Ishikawa (cell line): Measurements from ENCODE around the gene MEF2B.
A peak's percentile ranks its signal among the peaks of the same experiment; 100 is the strongest.

Experiments
- CEBPB ChIP-seq: IDR thresholded peaks from 2 replicates; pipeline ENCODE4 v1.6.1; 2012
- CREB1 ChIP-seq: IDR thresholded peaks from 2 replicates; pipeline ENCODE4 v1.6.1; 2012; ENCODE audit warnings: low read depth
- EGR1 ChIP-seq: IDR thresholded peaks from 2 replicates; pipeline ENCODE4 v1.6.1; 2012
- EP300 ChIP-seq: IDR thresholded peaks from 2 replicates; pipeline ENCODE4 v1.6.1; 2012; ENCODE audit warnings: borderline replicate concordance
- FOXM1 ChIP-seq: IDR thresholded peaks from 2 replicates; pipeline ENCODE4 v1.6.1; 2012; ENCODE audit warnings: low read depth, borderline replicate concordance
- NFIC ChIP-seq: IDR thresholded peaks from 2 replicates; pipeline ENCODE4 v1.6.1; 2012
- RAD21 ChIP-seq: IDR thresholded peaks from 2 replicates; pipeline ENCODE4 v1.6.1; 2012; ENCODE audit warnings: low read depth
- TAF1 ChIP-seq: IDR thresholded peaks from 2 replicates; pipeline ENCODE4 v1.6.1; 2012; ENCODE audit warnings: low read depth, mild to moderate bottlenecking
- TCF12 ChIP-seq: IDR thresholded peaks from 2 replicates; pipeline ENCODE4 v1.6.1; 2012; ENCODE audit warnings: low read depth
- TEAD4 ChIP-seq: IDR thresholded peaks from 2 replicates; pipeline ENCODE4 v1.6.1; 2012
- YY1 ChIP-seq: IDR thresholded peaks from 2 replicates; pipeline ENCODE4 v1.6.1; 2012; ENCODE audit warnings: low read depth
- ZBTB7A ChIP-seq: IDR thresholded peaks from 2 replicates; pipeline ENCODE4 v1.6.1; 2012; ENCODE audit warnings: low read depth
- TF ChIP-seq, protein P1 (sequence below): IDR thresholded peaks from 2 replicates; pipeline ENCODE4 v1.6.1; 2012
- TF ChIP-seq, protein P2 (sequence below): IDR thresholded peaks from 2 replicates; pipeline ENCODE4 v1.6.1; 2012
- TF ChIP-seq, protein P3 (sequence below): IDR thresholded peaks from 2 replicates; pipeline ENCODE4 v1.6.1; 2012; ENCODE audit warnings: low read depth, mild to moderate bottlenecking

The MEF2B gene

DNA sequence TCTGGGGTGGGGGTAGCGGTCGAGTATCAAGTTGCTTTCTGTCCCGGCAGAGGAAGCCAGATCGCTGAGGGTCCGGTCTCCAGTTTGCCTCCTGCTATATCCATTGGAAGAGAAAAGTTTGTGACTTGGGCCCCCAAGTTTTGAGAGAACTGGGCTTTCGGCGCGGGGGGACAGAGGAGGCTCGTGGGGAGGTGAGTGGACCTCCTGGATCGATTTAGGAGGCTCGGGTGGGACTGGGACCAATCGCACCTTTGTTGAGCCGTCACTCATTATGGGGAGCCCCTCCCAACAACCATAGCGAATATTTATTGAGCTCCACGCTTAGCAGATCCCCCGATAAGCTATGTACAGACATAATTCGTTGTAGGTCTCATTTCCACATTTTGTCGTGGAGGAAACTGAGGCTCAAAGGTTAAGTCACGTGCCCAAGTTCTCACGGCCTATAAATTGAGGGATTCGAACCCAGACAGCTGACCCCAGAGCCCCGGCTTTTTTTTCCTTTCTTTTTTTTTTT lies 22.9 kb upstream of the MEF2B start:
- TF ChIP-seq, protein P1, sequence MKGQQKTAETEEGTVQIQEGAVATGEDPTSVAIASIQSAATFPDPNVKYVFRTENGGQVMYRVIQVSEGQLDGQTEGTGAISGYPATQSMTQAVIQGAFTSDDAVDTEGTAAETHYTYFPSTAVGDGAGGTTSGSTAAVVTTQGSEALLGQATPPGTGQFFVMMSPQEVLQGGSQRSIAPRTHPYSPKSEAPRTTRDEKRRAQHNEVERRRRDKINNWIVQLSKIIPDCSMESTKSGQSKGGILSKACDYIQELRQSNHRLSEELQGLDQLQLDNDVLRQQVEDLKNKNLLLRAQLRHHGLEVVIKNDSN, result peak; percentile 75
- TF ChIP-seq, protein P2, sequence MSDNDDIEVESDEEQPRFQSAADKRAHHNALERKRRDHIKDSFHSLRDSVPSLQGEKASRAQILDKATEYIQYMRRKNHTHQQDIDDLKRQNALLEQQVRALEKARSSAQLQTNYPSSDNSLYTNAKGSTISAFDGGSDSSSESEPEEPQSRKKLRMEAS, result peak; percentile 33; the same call in 1 of the 2 replicates
- no peak for TF ChIP-seq EGR1

DNA sequence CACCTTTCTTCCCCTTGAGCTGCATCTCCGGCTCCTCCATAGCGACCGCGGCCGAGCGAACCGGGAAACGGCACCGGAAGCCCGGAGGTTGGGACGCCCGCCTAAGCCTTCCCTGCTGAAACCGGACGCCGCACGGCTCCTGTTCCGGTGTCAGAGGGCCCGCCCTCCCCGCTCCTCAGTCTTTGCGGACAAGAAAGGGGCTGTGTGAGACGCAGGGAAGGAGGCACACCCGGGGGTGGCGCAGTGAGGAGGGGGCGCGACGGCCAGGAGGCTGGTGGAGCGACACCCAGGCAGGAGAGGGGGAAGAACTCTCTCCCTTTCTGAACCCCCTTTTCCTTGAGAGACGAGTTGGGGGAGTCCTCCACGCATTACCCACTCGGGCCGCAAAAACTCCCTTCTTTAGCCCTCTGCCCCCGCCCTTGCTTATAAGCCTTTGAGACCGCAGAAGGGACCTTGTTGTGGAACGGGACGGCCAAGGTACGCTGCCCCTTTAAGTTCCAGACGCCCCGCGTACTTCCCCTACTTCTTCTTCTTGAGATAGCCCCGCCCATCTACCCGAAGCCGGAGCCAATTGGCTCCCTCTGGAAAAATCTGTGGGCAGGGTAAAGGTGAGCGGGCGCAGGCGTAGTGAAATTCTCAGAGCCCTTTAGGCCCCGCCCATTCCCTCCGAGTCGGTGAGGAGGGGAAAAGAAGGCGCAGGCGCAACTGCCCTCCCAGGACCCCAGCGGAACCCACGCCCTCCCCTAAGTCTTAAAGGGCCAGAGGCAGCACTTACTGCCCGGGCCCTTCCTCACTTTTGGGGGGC lies 22.2 kb upstream of the MEF2B start, which contains the start of the genes BORCS8 and RFXANK:
TSS of gene BORCS8 (minus strand) at position 75 of the 805 bp plus-strand sequence. CDS start at position 40, 35 bp downstream.
TSS of gene RFXANK (plus strand) at position 181 of the 805 bp plus-strand sequence. CDS start 1,689 bp downstream, outside the sequence.
- TF ChIP-seq TAF1, result peak; percentile 98
- TF ChIP-seq, protein P3, sequence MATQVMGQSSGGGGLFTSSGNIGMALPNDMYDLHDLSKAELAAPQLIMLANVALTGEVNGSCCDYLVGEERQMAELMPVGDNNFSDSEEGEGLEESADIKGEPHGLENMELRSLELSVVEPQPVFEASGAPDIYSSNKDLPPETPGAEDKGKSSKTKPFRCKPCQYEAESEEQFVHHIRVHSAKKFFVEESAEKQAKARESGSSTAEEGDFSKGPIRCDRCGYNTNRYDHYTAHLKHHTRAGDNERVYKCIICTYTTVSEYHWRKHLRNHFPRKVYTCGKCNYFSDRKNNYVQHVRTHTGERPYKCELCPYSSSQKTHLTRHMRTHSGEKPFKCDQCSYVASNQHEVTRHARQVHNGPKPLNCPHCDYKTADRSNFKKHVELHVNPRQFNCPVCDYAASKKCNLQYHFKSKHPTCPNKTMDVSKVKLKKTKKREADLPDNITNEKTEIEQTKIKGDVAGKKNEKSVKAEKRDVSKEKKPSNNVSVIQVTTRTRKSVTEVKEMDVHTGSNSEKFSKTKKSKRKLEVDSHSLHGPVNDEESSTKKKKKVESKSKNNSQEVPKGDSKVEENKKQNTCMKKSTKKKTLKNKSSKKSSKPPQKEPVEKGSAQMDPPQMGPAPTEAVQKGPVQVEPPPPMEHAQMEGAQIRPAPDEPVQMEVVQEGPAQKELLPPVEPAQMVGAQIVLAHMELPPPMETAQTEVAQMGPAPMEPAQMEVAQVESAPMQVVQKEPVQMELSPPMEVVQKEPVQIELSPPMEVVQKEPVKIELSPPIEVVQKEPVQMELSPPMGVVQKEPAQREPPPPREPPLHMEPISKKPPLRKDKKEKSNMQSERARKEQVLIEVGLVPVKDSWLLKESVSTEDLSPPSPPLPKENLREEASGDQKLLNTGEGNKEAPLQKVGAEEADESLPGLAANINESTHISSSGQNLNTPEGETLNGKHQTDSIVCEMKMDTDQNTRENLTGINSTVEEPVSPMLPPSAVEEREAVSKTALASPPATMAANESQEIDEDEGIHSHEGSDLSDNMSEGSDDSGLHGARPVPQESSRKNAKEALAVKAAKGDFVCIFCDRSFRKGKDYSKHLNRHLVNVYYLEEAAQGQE, result no peak
- no peak for TF ChIP-seq CEBPB
- TF ChIP-seq EP300, result no peak
- TF ChIP-seq TCF12, result peak; percentile 56; the same call in 1 of the 2 replicates
- peak; percentile 85; the same call in 1 of the 2 replicates for TF ChIP-seq YY1
- TF ChIP-seq, protein P1, result peak; percentile 30; the same call in 1 of the 2 replicates
- no peak for TF ChIP-seq TEAD4
- TF ChIP-seq NFIC, result no peak
- TF ChIP-seq, protein P2, result peak; percentile 68
- TF ChIP-seq ZBTB7A, result peak; percentile 34; the same call in 1 of the 2 replicates
- no peak for TF ChIP-seq CREB1
- no peak for TF ChIP-seq EGR1
- TF ChIP-seq FOXM1, result no peak

DNA sequence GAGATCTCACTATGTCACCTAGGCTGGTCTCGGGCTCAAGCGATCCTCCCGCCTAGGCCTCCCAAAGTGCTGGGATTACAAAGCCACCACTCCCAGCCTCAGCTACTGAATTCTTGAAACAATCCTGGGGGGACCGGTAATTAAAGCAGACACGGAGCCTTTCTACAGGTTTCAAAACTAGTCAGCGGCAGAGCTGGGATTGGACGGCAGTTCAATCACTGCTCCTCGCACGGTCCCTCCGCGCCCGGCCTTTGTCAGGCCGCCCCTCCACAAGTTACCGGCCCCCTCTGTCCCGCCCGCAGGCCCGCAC lies 21.7 kb upstream of the MEF2B start:
- TF ChIP-seq, protein P1, result no peak
- TF ChIP-seq NFIC, result no peak
- no peak for TF ChIP-seq TCF12
- no peak for TF ChIP-seq TAF1
- no peak for TF ChIP-seq ZBTB7A
- TF ChIP-seq TEAD4, result no peak
- TF ChIP-seq FOXM1, result no peak
- no peak for TF ChIP-seq EGR1
- no peak for TF ChIP-seq RAD21
- no peak for TF ChIP-seq CREB1
- TF ChIP-seq, protein P3, result no peak
- TF ChIP-seq YY1, result no peak
- TF ChIP-seq CEBPB, result no peak
- no peak for TF ChIP-seq EP300
- TF ChIP-seq, protein P2, result no peak

DNA sequence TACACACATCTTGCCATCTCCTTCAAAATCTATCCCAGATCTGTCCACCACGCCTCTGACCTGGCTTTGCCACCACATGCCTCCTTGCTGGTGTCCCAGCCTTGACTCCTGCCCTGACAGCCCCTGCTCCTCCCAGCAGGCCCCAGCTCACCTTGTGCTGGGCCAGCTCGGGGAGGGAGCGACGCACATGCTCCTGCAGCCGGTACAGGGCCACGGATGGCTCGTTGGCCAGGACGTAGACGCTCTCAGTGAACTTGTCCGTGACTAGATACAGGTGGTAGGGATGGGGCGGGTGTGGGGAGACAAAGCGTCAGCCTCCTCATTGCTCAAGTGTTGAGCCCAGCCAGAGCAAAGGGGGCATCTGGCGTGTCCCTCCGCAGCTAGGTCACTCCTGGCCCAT lies 16.7 kb upstream of the MEF2B start:
- TF ChIP-seq, protein P2, result no peak
- TF ChIP-seq ZBTB7A (no peak), YY1 (no peak), EGR1 (no peak)
